DOHH2 (cell line): ENCODE data around the gene OBSCN.

Experiments used
- H3F3A ChIP-seq: fragments of 200-600 bp; sonication (generic), shearing (Covaris generic); 2 replicates; pipeline ENCODE4 v1.6.0; 2016; ENCODE audit warnings: antibody characterized with exemption, mild to moderate bottlenecking; ENCODE audit not compliant: control insufficient read depth, insufficient read depth
- H3K27ac ChIP-seq: fragments of 200-600 bp; sonication (generic); 2 replicates; pipeline ENCODE4 v1.5.1; 2014; ENCODE audit warnings: low read depth, mild to moderate bottlenecking, low read length, moderate library complexity
- H3K27me3 ChIP-seq: fragments of 200-600 bp; sonication (generic); 2 replicates; pipeline ENCODE4 v1.6.1; 2014; ENCODE audit warnings: mild to moderate bottlenecking, low read length, mixed read lengths; ENCODE audit not compliant: control insufficient read depth
- H3K36me3 ChIP-seq: fragments of 200-600 bp; sonication (generic); 2 replicates; pipeline ENCODE4 v1.6.1; 2014; ENCODE audit warnings: mild to moderate bottlenecking, low read length, moderate library complexity, mixed read lengths; ENCODE audit not compliant: control insufficient read depth
- H3K4me1 ChIP-seq: fragments of 200-600 bp; sonication (generic); 2 replicates; pipeline ENCODE4 v1.6.1; 2014; ENCODE audit warnings: mild to moderate bottlenecking, low read length, mixed read lengths; ENCODE audit not compliant: control insufficient read depth
- H3K4me2 ChIP-seq: fragments of 200-600 bp; sonication (generic); 2 replicates; pipeline ENCODE4 v1.6.0; 2014; ENCODE audit warnings: mild to moderate bottlenecking, low read length, moderate library complexity
- H3K4me3 ChIP-seq: fragments of 200-600 bp; sonication (generic); 2 replicates; pipeline ENCODE4 v1.5.1; 2014; ENCODE audit warnings: mild to moderate bottlenecking, low read length, mixed read lengths
- H3K79me2 ChIP-seq: fragments of 200-600 bp; sonication (generic); 2 replicates; pipeline ENCODE4 v1.6.1; 2014; ENCODE audit warnings: mild to moderate bottlenecking, low read length, mixed read lengths; ENCODE audit not compliant: control insufficient read depth
- H3K9me2 ChIP-seq: fragments of 200-600 bp; sonication (generic); replicated peaks from 2 replicates; pipeline ENCODE4 v1.6.1; 2014; ENCODE audit warnings: mild to moderate bottlenecking, low read length, mixed read lengths; ENCODE audit not compliant: control insufficient read depth
- H3K9me3 ChIP-seq: fragments of 200-600 bp; sonication (generic); 2 replicates; pipeline ENCODE4 v1.6.1; 2014; ENCODE audit warnings: antibody characterized with exemption, low read length, mixed read lengths; ENCODE audit not compliant: control insufficient read depth, insufficient read depth
- H4K20me1 ChIP-seq: fragments of 200-600 bp; sonication (generic); 2 replicates; pipeline ENCODE4 v1.6.0; 2014; ENCODE audit warnings: low read depth, mild to moderate bottlenecking, antibody characterized with exemption, low read length, moderate library complexity; ENCODE audit not compliant: control insufficient read depth, insufficient read depth
- CTCF ChIP-seq: fragments of 200-600 bp; sonication (generic); IDR thresholded peaks from one replicate; pipeline ENCODE4 v1.5.1; 2014; ENCODE audit warnings: antibody characterized with exemption, mild to moderate bottlenecking, low read depth, low read length; ENCODE audit not compliant: poor library complexity, severe bottlenecking
- EZH2phosphoT487 ChIP-seq: fragments of 200-600 bp; sonication (generic); IDR thresholded peaks from 2 replicates; pipeline ENCODE4 v1.6.1; 2017; ENCODE audit warnings: borderline replicate concordance, mild to moderate bottlenecking, antibody characterized with exemption, low read length, moderate library complexity, mixed read lengths

Gene OBSCN

DNA sequence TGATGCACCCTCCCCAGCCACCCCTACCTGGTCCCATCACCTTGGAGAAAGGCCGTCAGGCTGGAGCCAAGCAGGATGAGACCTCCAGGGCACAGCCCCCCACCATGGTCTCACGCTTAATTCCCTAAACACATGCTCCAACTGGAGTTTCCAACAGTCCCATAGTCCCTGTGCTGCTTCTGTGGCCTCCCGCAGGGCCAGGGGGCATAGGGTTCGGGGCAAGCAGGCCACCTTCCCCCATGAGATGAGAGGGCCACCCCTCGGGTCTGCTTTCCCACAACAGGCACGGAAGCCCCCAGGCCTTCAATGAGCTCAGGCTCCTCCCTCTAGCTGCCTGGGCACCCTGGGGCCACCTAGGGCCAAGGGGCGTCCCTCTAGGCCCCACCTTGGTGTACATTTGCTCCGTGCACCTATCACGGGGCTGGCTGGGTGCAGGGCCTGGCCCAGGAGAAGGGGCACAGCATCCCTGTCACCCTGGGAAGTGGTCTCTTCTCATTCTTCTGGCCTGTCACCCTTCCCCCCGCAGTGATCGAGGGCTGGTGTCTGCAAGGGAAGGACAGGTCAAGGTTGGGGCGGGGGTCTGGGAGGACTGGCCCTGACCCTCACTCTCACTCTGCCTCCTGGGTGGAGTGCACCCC, 156.3 kb downstream of the OBSCN start:
- Histone ChIP-seq H3K9me3 (no peaks in the 10 kb centered on the region), H3K4me1 (peaks cover 9% of the 10 kb centered on the region)

GRCh38 chr1:228364706-228365213, 156.9 kb downstream of the OBSCN start:
- Histone ChIP-seq H3K4me1 (peaks cover 9% of the 10 kb centered on the region), H3K36me3 (no peaks in the 10 kb centered on the region), H3K4me3 (no peak overlapping the region), H3K27ac (no peak overlapping the region), H3K79me2 (no peaks in the 10 kb centered on the region), H3K4me2 (no peak overlapping the region), H3K9me3 (no peaks in the 10 kb centered on the region), H4K20me1 (no peaks in the 10 kb centered on the region), H3F3A (no peaks in the 10 kb centered on the region), H3K9me2 (no peaks in the 10 kb centered on the region), H3K27me3 (no peaks in the 10 kb centered on the region)
- TF ChIP-seq CTCF (no peak), EZH2phosphoT487 (no peak)

More for the DNA sequence above, 156.3 kb downstream of the OBSCN start:
- TF ChIP-seq EZH2phosphoT487: no peak
- TF ChIP-seq CTCF: no peak
- Histone ChIP-seq H3F3A (no peaks in the 10 kb centered on the region), H3K9me2 (no peaks in the 10 kb centered on the region), H3K79me2 (no peaks in the 10 kb centered on the region), H3K27me3 (no peaks in the 10 kb centered on the region), H3K4me3 (no peak overlapping the region), H3K4me2 (no peak overlapping the region), H3K36me3 (no peaks in the 10 kb centered on the region), H4K20me1 (no peaks in the 10 kb centered on the region), H3K27ac (no peak overlapping the region)

DNA sequence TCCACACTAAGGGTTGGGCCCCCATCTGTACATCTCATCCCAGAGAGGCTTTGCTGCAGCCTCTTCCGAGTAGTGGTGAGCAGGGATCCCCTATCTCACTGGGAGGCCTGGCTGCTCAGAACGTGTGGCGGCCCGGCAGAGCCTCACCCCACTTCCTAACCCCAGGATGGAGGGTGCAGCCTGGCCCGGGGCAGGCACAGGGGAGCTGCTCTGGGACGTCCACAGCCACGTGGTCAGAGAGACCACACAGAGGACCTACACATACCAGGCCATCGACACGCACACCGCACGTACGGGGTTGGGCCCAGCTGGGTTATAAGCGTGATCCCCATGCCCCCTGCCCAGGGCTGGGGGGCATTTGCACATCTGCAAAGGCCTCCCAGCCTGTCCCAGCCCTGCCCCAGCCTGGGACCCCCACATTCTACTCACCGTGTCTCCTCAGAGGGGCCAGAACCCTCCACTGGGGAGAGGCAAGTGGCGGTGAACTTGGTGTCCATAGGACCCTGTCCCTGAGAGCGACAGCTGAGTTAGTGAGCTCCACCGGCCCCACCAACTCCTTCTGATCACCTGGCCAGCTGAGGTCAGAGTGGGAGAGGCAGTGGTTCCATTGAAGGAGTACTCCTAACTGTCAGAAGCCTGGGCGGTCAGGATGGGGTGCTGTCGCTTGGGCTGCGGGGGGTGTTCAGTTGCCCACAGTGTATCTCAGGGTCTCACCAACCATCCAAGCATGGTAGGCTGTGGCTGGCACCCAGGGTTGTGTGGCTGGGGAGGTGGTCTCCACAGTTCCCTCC, 157.6 kb downstream of the OBSCN start:
- H3K4me3 ChIP-seq: no peak overlapping the region
- no peak overlapping the region for H3K4me2 ChIP-seq
- no peak overlapping the region for H3K27ac ChIP-seq
- H3K9me3 ChIP-seq: no peaks in the 10 kb centered on the region
- no peaks in the 10 kb centered on the region for H3K9me2 ChIP-seq
- no peaks in the 10 kb centered on the region for H4K20me1 ChIP-seq
- no peaks in the 10 kb centered on the region for H3K27me3 ChIP-seq
- no peak for TF ChIP-seq EZH2phosphoT487
- TF ChIP-seq CTCF: no peak
- no peaks in the 10 kb centered on the region for H3K36me3 ChIP-seq
- peaks cover 9% of the 10 kb centered on the region for H3K4me1 ChIP-seq
- no peaks in the 10 kb centered on the region for H3K79me2 ChIP-seq
- no peaks in the 10 kb centered on the region for H3F3A ChIP-seq
